HepG2 (cell line): ENCODE data around the gene ACD. TPM values are rescaled to one million over a fixed set of nuclear protein-coding genes. Genes with fewer than 3 reads are reported as not detected.
A peak's percentile ranks its signal among the peaks of the same experiment; 100 is the strongest.

Experiments
- ARNTL ChIP-seq: sonication (generic); formaldehyde crosslinking; IDR thresholded peaks from 2 replicates; pipeline ENCODE4 v1.4.0; 2020; ENCODE audit warnings: mild to moderate bottlenecking, missing genetic modification reagents
- ATM ChIP-seq: fragments of 450-650 bp; IDR thresholded peaks from 2 replicates; pipeline ENCODE4 v1.7.1; 2017; ENCODE audit warnings: mild to moderate bottlenecking, borderline replicate concordance
- CBX2 ChIP-seq, 2 experiments: fragments of 200-600 bp in 1 of 2; sonication (generic); formaldehyde crosslinking in 1 of 2; IDR thresholded peaks; 2 replicates each; pipeline versions ENCODE4 v1.7.0 to v1.8.1; 2018 to 2022; ENCODE audit warnings: low read depth in 2 of 2, low read length in 1 of 2, mild to moderate bottlenecking in 1 of 2, missing genetic modification reagents in 1 of 2
- DR1 ChIP-seq: sonication (generic); formaldehyde crosslinking; IDR thresholded peaks from 2 replicates; pipeline ENCODE4 v1.8.0; 2021; ENCODE audit warnings: mild to moderate bottlenecking, missing genetic modification reagents, inconsistent platforms
- FOXJ3 ChIP-seq: sonication (generic); formaldehyde crosslinking; IDR thresholded peaks from 2 replicates; pipeline ENCODE4 v1.4.0; 2020; ENCODE audit warnings: missing genetic modification reagents, mild to moderate bottlenecking, borderline replicate concordance
- GMEB1 ChIP-seq: sonication (generic); formaldehyde crosslinking; IDR thresholded peaks from 2 replicates; pipeline ENCODE4 v1.5.1; 2020; ENCODE audit warnings: missing genetic modification reagents, mild to moderate bottlenecking, borderline replicate concordance
- HMGXB4 ChIP-seq, 2 experiments: sonication (generic) in 1 of 2; formaldehyde crosslinking in 1 of 2; IDR thresholded peaks; 2 replicates each; pipeline versions ENCODE4 v1.4.0 to v1.6.1; 2018 to 2020; ENCODE audit warnings: missing genetic modification reagents in 2 of 2, borderline replicate concordance in 1 of 2, low read depth in 1 of 2, mild to moderate bottlenecking in 1 of 2, missing biosample characterization in 1 of 2
- HNF4A ChIP-seq: sonication (generic); formaldehyde crosslinking; IDR thresholded peaks from 2 replicates; pipeline ENCODE4 v1.4.0; 2020; ENCODE audit warnings: missing genetic modification reagents
- MAFG ChIP-seq: sonication (generic); formaldehyde crosslinking; IDR thresholded peaks from 2 replicates; pipeline ENCODE4 v1.5.1; 2020; ENCODE audit warnings: mild to moderate bottlenecking, missing genetic modification reagents
- RARA ChIP-seq: IDR thresholded peaks from 2 replicates; pipeline ENCODE4 v1.6.1; 2016; ENCODE audit warnings: missing genetic modification reagents, missing compliant biosample characterization
- RFXANK ChIP-seq: IDR thresholded peaks from 2 replicates; pipeline ENCODE4 v1.6.1; 2016
- RNF219 ChIP-seq: sonication (generic); formaldehyde crosslinking; IDR thresholded peaks from 2 replicates; pipeline ENCODE4 v1.5.0; 2020; ENCODE audit warnings: mild to moderate bottlenecking, missing genetic modification reagents
- ZBTB25 ChIP-seq: IDR thresholded peaks from 2 replicates; pipeline ENCODE4 v1.6.1; 2018; ENCODE audit warnings: missing genetic modification reagents
- ZNF10 ChIP-seq: sonication (generic); formaldehyde crosslinking; IDR thresholded peaks from 2 replicates; pipeline ENCODE4 v1.4.0; 2020; ENCODE audit warnings: mild to moderate bottlenecking, low read depth, missing genetic modification reagents, borderline replicate concordance
- ZNF34 ChIP-seq: sonication (generic); formaldehyde crosslinking; IDR thresholded peaks from 2 replicates; pipeline ENCODE4 v1.4.0; 2020; ENCODE audit warnings: mild to moderate bottlenecking, missing genetic modification reagents, borderline replicate concordance
- ZNF484 ChIP-seq: sonication (generic); formaldehyde crosslinking; IDR thresholded peaks from 2 replicates; pipeline ENCODE4 v1.5.1; 2020; ENCODE audit warnings: mild to moderate bottlenecking, low read depth, missing genetic modification reagents, borderline replicate concordance
- ZNF547 ChIP-seq: sonication (generic); formaldehyde crosslinking; IDR thresholded peaks from 2 replicates; pipeline ENCODE4 v1.5.1; 2020; ENCODE audit warnings: mild to moderate bottlenecking, missing genetic modification reagents
- ZNF674 ChIP-seq: sonication (generic); formaldehyde crosslinking; IDR thresholded peaks from 2 replicates; pipeline ENCODE4 v1.5.0; 2020; ENCODE audit warnings: low read depth, mild to moderate bottlenecking, missing genetic modification reagents
- ZNF75D ChIP-seq: sonication (generic); formaldehyde crosslinking; IDR thresholded peaks from 2 replicates; pipeline ENCODE4 v1.8.1; 2023; ENCODE audit warnings: missing genetic modification reagents, mild to moderate bottlenecking, borderline replicate concordance
- polyA plus RNA-seq, 8 experiments: library from polyadenylated mRNA; depleted of rRNA in 3 of 8; stranded (reverse) in 7 of 8; unstranded in 1 of 8; fragments of >200 nt; fragmentation: Illumina TruSeq in 4 of 8; extraction: Trizol in 4 of 8; gene quantifications; 2 replicates each; pipeline versions ENCODE4 v1.2.1 to v1.2.3, GENCODE V29; 2011 to 2016; ENCODE audit warnings: low read depth in 4 of 8, missing spikeins in 1 of 8, mixed read lengths in 1 of 8; ENCODE audit not compliant: insufficient read depth in 1 of 8
- total RNA-seq, 5 experiments: library from RNA; depleted of rRNA; stranded (reverse); fragments of >200 nt; fragmentation: Illumina TruSeq; extraction: Trizol; gene quantifications; 2 replicates each; pipeline ENCODE4 v1.2.3, GENCODE V29; 2016; ENCODE audit warnings: low read depth in 1 of 5
- TF ChIP-seq, protein P1 (sequence below): sonication (generic); formaldehyde crosslinking; IDR thresholded peaks from 2 replicates; pipeline ENCODE4 v1.4.0; 2020; ENCODE audit warnings: missing genetic modification reagents

ACD gene
- total and polyA plus RNA-seq, 2 of the 13 experiments (the other 11 are each of a cell fraction or from before 2014, with no cell fraction given): 32.6 to 38.3 TPM

GRCh38 chr16:67666559-67667452 is 6.7 kb upstream of the ACD start, which contains the start of the genes C16orf86 and ENKD1 (continued):
- no peak for TF ChIP-seq CBX2 (IDR thresholded peaks at IDR 0.05; ENCODE audit: low read depth, low read length)
- TF ChIP-seq CBX2 (CRISPR knock-in tag; IDR thresholded peaks at IDR 0.05; ENCODE audit: low read depth): no peak
- TF ChIP-seq, protein P1, sequence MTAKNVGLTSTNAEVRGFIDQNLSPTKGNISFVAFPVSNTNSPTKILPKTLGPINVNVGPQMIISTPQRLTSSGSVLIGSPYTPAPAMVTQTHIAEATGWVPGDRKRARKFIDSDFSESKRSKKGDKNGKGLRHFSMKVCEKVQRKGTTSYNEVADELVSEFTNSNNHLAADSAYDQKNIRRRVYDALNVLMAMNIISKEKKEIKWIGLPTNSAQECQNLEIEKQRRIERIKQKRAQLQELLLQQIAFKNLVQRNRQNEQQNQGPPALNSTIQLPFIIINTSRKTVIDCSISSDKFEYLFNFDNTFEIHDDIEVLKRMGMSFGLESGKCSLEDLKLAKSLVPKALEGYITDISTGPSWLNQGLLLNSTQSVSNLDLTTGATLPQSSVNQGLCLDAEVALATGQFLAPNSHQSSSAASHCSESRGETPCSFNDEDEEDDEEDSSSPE (CRISPR knock-in tag): peak; percentile 66
- TF ChIP-seq ZNF674 (CRISPR knock-in tag): no peak
- TF ChIP-seq HNF4A (CRISPR knock-in tag): peak; percentile 39; the same call in 1 of the 2 replicates
- no peak for TF ChIP-seq ATM
- peak; percentile 34; the same call in 1 of the 2 replicates for TF ChIP-seq RARA (CRISPR knock-in tag)
- TF ChIP-seq MAFG (CRISPR knock-in tag): peak; percentile 11; the same call in 1 of the 2 replicates
- no peak for TF ChIP-seq ZNF10
- TF ChIP-seq FOXJ3 (CRISPR knock-in tag): peak; percentile 81; the same call in 1 of the 2 replicates
- no peak; the same call in 1 of the 2 replicates for TF ChIP-seq DR1 (CRISPR knock-in tag)
- TF ChIP-seq ZNF34 (CRISPR knock-in tag): no peak
- TF ChIP-seq RFXANK (CRISPR knock-in tag): no peak
- 0 out of 2 replicates have a peak, but pooled peaks have one; percentile 4 for TF ChIP-seq ZNF547
- no peak for TF ChIP-seq ZNF484
- TF ChIP-seq RNF219 (CRISPR knock-in tag): no peak
- TF ChIP-seq ZBTB25 (CRISPR knock-in tag): no peak
- TF ChIP-seq ZNF75D (CRISPR knock-in tag): no peak
- peak; percentile 64; the same call in 1 of the 2 replicates for TF ChIP-seq GMEB1
- peak; percentile 10 to 58; a peak in 2 of 4 replicates for TF ChIP-seq HMGXB4 (CRISPR knock-in tag; IDR thresholded peaks at IDR 0.05; ENCODE audit: borderline replicate concordance in 1 of 2, low read depth in 1 of 2)
- no peak for TF ChIP-seq ARNTL (CRISPR knock-in tag)
